Fibroblast of lung (primary cell): ENCODE results near the gene HNRNPL. TPM values are rescaled to one million over a fixed set of nuclear protein-coding genes. Genes with fewer than 3 reads are reported as not detected.
"Not testable (repeated sequence)": the region's sequence is repeated elsewhere in the genome, so short reads cannot be mapped to it uniquely, and the experiment has no call there.

Experiments used
- DNase-seq, 2 donors: peaks; one replicate each; pipeline versions ENCODE4 v3.0.0 to v3.0.0-alpha.2; 2010; ENCODE audit warnings: low read depth in 2 of 2
- H2AFZ ChIP-seq: 2 replicates; pipeline ENCODE4 v1.5.1; 2012; ENCODE audit warnings: low read length, control low read depth, inconsistent platforms
- H3K27ac ChIP-seq: 2 replicates; pipeline ENCODE4 v1.5.1; 2011; ENCODE audit warnings: low read length, control low read depth; ENCODE audit not compliant: insufficient read depth
- H3K27me3 ChIP-seq: 2 replicates; pipeline ENCODE4 v1.5.1; 2011; ENCODE audit warnings: mild to moderate bottlenecking, low read length; ENCODE audit not compliant: control insufficient read depth, insufficient read depth
- H3K36me3 ChIP-seq: 2 replicates; pipeline ENCODE4 v1.5.1; 2011; ENCODE audit warnings: low read length; ENCODE audit not compliant: control insufficient read depth, insufficient read depth
- H3K4me1 ChIP-seq: 2 replicates; pipeline ENCODE4 v1.5.1; 2011; ENCODE audit warnings: low read length; ENCODE audit not compliant: control insufficient read depth, insufficient read depth; ENCODE audit errors: extremely low read depth
- H3K4me2 ChIP-seq: 2 replicates; pipeline ENCODE4 v1.5.1; 2011; ENCODE audit warnings: low read length, control low read depth; ENCODE audit not compliant: insufficient read depth; ENCODE audit errors: extremely low read depth
- H3K4me3 ChIP-seq, 4 experiments: fragments of 200-600 bp in 1 of 4; sonication (generic) in 1 of 4; replicated peaks in 1 of 4; 2 replicates each; pipeline ENCODE4 v1.5.1; 2011 to 2016; ENCODE audit warnings: low read length in 4 of 4, low read depth in 3 of 4, mild to moderate bottlenecking in 3 of 4, control low read depth in 2 of 4, inconsistent platforms in 1 of 4, mixed read lengths in 1 of 4; ENCODE audit not compliant: insufficient read depth in 1 of 4; ENCODE audit errors: control extremely low read depth in 1 of 4
- H3K79me2 ChIP-seq: 2 replicates; pipeline ENCODE4 v1.5.1; 2012; ENCODE audit warnings: mild to moderate bottlenecking, low read length, inconsistent platforms; ENCODE audit not compliant: control insufficient read depth, insufficient read depth
- H3K9ac ChIP-seq: 2 replicates; pipeline ENCODE4 v1.5.1; 2011; ENCODE audit warnings: mild to moderate bottlenecking, low read length, control low read depth; ENCODE audit not compliant: insufficient read depth
- H3K9me3 ChIP-seq: 2 replicates; pipeline ENCODE4 v1.5.1; 2012; ENCODE audit warnings: low read depth, low read length; ENCODE audit not compliant: control insufficient read depth, insufficient read depth
- H4K20me1 ChIP-seq: 2 replicates; pipeline ENCODE4 v1.5.1; 2011; ENCODE audit warnings: low read length; ENCODE audit not compliant: control insufficient read depth, insufficient read depth; ENCODE audit errors: extremely low read depth
- EZH2 ChIP-seq: IDR thresholded peaks from 2 replicates; pipeline ENCODE4 v1.5.1; 2012; ENCODE audit warnings: low read length, control low read depth, mild to moderate bottlenecking; ENCODE audit errors: missing control alignments
- polyA plus RNA-seq, 2 donors: library from polyadenylated mRNA; depleted of rRNA in 1 of 2; stranded (reverse) in 1 of 2; unstranded in 1 of 2; fragments of >200 nt; gene quantifications; 2 replicates each; pipeline ENCODE4 v1.2.1, GENCODE V29; 2011 to 2012; ENCODE audit warnings: missing spikeins in 1 of 2
- total RNA-seq: library from RNA; depleted of rRNA; stranded (reverse); fragments of >200 nt; gene quantifications from 2 replicates; pipeline ENCODE4 v1.2.1, GENCODE V29; 2014
- TF ChIP-seq, protein P1 (sequence below), 2 donors: IDR thresholded peaks in 1 of 2; conservative IDR thresholded peaks in 1 of 2; 1 replicate in 1 of 2; 2 replicates in 1 of 2; pipeline ENCODE4 v1.5.1; 2011 to 2012; ENCODE audit warnings: low read length in 2 of 2, control low read depth in 1 of 2, inconsistent platforms in 1 of 2, low read depth in 1 of 2, mild to moderate bottlenecking in 1 of 2

Gene HNRNPL
- total and polyA plus RNA-seq, 2 donors (not counting 1 experiment from before 2014, with no cell fraction given), result 184 to 189 TPM

DNA sequence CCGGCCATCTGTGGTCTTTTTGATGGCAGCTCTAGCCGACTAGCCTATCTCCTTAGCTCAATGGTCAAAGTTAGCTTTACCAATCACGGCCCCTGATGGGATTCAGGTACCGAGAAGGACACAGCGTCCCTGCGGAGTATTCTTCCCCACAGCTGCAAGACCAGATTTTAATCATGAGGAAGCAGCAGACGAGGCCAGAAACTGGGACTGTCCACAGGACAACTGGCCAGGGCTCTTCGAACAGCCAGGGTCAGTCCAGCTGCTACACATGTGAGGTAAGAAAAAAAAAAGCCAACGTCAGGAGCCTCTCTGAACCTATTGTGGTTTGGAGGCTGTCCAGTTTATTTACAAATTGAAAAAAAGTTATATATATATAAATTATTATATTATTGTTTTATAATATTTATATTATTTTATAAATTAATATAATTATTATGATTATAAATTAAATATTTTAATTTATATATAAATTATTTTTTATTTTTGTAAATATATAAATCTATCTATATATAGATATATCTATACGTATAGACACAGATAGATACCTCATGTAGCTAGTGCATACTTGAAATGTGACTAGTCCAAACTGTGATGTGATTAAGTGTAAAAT lies 17.5 kb upstream of the HNRNPL start:
- Histone ChIP-seq H3K9me3 (no peaks in the 10 kb centered on the region), H4K20me1 (no peaks in the 10 kb centered on the region), H3K27ac (no peak overlapping the region), H3K27me3 (no peaks in the 10 kb centered on the region), H3K36me3 (no peaks in the 10 kb centered on the region), H3K4me2 (no peak overlapping the region), H3K4me3 (no peak overlapping the region), H3K4me1 (peaks cover 2% of the 10 kb centered on the region), H3K79me2 (no peaks in the 10 kb centered on the region), H2AFZ (no peak overlapping the region), H3K9ac (no peak overlapping the region)
- DNase-seq, result no peak
- no peak for TF ChIP-seq EZH2
- TF ChIP-seq, protein P1, sequence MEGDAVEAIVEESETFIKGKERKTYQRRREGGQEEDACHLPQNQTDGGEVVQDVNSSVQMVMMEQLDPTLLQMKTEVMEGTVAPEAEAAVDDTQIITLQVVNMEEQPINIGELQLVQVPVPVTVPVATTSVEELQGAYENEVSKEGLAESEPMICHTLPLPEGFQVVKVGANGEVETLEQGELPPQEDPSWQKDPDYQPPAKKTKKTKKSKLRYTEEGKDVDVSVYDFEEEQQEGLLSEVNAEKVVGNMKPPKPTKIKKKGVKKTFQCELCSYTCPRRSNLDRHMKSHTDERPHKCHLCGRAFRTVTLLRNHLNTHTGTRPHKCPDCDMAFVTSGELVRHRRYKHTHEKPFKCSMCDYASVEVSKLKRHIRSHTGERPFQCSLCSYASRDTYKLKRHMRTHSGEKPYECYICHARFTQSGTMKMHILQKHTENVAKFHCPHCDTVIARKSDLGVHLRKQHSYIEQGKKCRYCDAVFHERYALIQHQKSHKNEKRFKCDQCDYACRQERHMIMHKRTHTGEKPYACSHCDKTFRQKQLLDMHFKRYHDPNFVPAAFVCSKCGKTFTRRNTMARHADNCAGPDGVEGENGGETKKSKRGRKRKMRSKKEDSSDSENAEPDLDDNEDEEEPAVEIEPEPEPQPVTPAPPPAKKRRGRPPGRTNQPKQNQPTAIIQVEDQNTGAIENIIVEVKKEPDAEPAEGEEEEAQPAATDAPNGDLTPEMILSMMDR (conservative IDR thresholded peaks at IDR 0.05 in 1 of 2, IDR thresholded peaks at IDR 0.05 in 1 of 2; ENCODE audit: low read depth in 1 of 2, low read length in 2 of 2), result no peak

DNA sequence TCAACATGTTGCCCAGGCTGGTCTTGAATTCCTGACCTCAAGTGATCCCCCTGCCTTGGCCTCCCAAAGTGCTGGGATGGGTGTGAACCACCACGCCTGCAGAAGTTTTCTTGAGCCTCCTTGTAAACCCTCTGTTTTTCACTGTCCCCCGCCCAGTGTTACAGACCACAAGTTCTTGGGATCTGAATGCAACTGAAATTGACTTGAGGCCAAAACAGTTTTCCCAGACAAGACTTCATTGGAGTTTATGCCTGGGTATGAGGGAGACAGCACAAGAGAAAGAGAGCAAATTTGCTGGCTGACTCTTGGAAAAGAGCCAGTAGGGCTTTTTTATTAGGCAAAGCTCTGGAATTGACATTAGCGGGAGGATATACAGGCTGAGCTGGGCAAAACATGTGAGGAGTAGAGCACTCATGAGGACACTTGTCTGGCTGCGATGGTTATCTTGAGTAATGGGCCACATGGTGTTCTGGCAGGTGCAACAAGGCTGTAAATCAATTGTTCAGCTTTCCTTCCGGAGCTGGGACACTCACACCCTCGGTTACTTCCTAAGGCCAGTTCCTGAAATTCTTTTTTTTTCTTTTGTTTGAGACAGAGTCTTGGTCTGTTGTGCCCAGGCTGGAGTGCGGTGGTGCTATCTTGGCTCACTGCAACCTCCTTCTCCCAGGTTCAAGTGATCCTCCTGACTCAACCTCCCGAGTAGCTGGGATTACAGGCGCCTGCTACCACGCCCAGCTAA lies 12.7 kb upstream of the HNRNPL start:
- Histone ChIP-seq H3K9me3 (no peaks in the 10 kb centered on the region), H3K4me3 (no peak overlapping the region), H3K36me3 (no peaks in the 10 kb centered on the region), H3K4me2 (no peak overlapping the region), H2AFZ (no peak overlapping the region), H4K20me1 (no peaks in the 10 kb centered on the region), H3K79me2 (no peaks in the 10 kb centered on the region), H3K27ac (no peak overlapping the region), H3K27me3 (no peaks in the 10 kb centered on the region), H3K9ac (no peak overlapping the region), H3K4me1 (no peaks in the 10 kb centered on the region)
- peak; percentile 29 to 45 for DNase-seq
- TF ChIP-seq EZH2, result no peak
- TF ChIP-seq, protein P1 (conservative IDR thresholded peaks at IDR 0.05 in 1 of 2, IDR thresholded peaks at IDR 0.05 in 1 of 2; ENCODE audit: low read depth in 1 of 2, low read length in 2 of 2), result no peak

DNA sequence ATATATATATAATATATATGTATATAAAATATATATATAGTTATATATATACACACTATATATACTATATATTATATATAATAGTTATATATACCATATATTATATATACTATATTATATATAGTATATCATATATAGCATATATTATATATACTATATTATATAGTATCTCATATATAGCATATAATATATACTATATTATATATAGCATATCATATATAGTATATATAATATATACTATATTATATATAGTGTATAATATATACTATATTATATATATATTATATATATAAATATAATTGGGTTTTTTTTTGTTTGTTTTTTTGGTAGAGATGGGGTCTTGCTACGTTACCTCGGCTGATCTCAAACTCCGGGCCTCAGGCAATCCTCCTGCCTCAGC lies 11.6 kb upstream of the HNRNPL start:
- DNase-seq, result no peak
- no peaks in the 10 kb centered on the region for H4K20me1 ChIP-seq
- H3K4me2 ChIP-seq, result no peak overlapping the region
- H3K9me3 ChIP-seq, result no peaks in the 10 kb centered on the region
- no peak overlapping the region for H3K9ac ChIP-seq
- H3K4me1 ChIP-seq, result no peaks in the 10 kb centered on the region
- no peak overlapping the region for H2AFZ ChIP-seq
- H3K4me3 ChIP-seq, result no peak overlapping the region
- no peak for TF ChIP-seq EZH2
- TF ChIP-seq, protein P1 (conservative IDR thresholded peaks at IDR 0.05 in 1 of 2, IDR thresholded peaks at IDR 0.05 in 1 of 2; ENCODE audit: low read depth in 1 of 2, low read length in 2 of 2), result no peak
- no peaks in the 10 kb centered on the region for H3K27me3 ChIP-seq
- no peaks in the 10 kb centered on the region for H3K79me2 ChIP-seq
- no peaks in the 10 kb centered on the region for H3K36me3 ChIP-seq
- no peak overlapping the region for H3K27ac ChIP-seq

DNA sequence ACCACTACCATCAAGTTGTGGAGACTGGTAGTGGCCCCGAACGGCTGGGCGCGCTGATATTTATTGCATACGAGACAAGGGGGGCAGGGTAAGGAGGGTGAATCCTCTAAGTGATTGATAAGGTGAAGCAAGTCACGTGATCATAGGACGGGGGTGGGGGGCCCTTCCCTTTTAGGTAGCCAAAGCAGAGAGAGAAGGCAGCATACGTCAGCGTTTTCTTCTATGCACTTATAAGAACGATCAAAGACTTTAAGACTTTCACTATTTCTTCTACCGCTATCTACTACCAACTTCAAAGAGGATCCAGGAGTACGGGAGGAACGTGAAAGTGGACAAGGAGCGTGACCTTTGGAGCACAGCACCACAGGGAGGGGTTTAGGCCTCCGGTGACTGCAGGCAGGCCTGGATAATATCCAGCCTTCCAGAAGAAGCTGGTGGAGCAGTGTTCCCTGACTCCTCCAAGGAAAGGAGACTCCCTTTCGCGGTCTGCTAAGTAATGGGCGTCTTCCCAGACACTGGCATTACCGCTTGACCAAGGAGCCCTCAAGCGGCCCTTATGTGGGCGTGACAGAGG lies 9.9 kb upstream of the HNRNPL start:
- H3K27ac ChIP-seq, H3K4me2 ChIP-seq, H3K9ac ChIP-seq, H3K79me2 ChIP-seq, H3K4me3 ChIP-seq, H3K4me1 ChIP-seq, DNase-seq, H4K20me1 ChIP-seq, H3K9me3 ChIP-seq, H3K36me3 ChIP-seq, H3K27me3 ChIP-seq: not testable (repeated sequence)
- H2AFZ ChIP-seq, result peak overlapping the region; percentile 30
